ENCODE results near the gene TALDO1.
"Not testable (repeated sequence)": the region's sequence is repeated elsewhere in the genome, so short reads cannot be mapped to it uniquely, and the experiment has no call there.

The TALDO1 gene

DNA sequence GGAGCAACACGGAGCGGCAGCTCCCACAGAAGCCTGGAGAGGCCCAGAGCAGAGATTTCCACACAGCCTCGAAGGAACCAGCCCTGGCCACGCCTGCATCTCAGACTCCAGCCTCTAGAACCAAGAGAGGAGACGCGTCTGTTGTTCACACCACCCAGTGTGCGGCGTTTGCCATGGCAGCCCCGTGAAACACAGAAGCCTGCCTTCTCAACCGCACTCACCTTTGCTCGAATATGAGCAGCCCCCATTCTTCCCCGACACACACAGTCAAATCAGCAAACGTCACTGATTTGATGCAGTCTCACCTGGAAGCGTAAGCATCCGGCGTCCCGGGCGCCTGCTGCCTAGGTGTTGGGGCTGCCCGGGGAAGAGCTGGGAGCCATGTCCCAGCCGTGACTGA lies 14.2 kb upstream of the TALDO1 start:
- Histone ChIP-seq H3K9ac (no peak overlapping the region), H3K4me1 (no peaks in the 10 kb centered on the region), H3K4me3 (ENCODE audit: low read depth, low read length) (no peak overlapping the region), H3K4me2 (ENCODE audit: low read length) (no peak overlapping the region), H2AFZ (no peak overlapping the region), H3K27ac (no peak overlapping the region), H3K9me3 (ENCODE audit: control insufficient read depth, low read length) (no peaks in the 10 kb centered on the region), H3K79me2 (no peaks in the 10 kb centered on the region), H3K36me3 (ENCODE audit: control insufficient read depth, insufficient read depth, low read length) (no peaks in the 10 kb centered on the region), H3K27me3 (ENCODE audit: control insufficient read depth, insufficient read depth, low read length) (no peaks in the 10 kb centered on the region)
- TF ChIP-seq, protein P1, sequence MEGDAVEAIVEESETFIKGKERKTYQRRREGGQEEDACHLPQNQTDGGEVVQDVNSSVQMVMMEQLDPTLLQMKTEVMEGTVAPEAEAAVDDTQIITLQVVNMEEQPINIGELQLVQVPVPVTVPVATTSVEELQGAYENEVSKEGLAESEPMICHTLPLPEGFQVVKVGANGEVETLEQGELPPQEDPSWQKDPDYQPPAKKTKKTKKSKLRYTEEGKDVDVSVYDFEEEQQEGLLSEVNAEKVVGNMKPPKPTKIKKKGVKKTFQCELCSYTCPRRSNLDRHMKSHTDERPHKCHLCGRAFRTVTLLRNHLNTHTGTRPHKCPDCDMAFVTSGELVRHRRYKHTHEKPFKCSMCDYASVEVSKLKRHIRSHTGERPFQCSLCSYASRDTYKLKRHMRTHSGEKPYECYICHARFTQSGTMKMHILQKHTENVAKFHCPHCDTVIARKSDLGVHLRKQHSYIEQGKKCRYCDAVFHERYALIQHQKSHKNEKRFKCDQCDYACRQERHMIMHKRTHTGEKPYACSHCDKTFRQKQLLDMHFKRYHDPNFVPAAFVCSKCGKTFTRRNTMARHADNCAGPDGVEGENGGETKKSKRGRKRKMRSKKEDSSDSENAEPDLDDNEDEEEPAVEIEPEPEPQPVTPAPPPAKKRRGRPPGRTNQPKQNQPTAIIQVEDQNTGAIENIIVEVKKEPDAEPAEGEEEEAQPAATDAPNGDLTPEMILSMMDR (IDR thresholded peaks at IDR 0.05), result no peak

DNA sequence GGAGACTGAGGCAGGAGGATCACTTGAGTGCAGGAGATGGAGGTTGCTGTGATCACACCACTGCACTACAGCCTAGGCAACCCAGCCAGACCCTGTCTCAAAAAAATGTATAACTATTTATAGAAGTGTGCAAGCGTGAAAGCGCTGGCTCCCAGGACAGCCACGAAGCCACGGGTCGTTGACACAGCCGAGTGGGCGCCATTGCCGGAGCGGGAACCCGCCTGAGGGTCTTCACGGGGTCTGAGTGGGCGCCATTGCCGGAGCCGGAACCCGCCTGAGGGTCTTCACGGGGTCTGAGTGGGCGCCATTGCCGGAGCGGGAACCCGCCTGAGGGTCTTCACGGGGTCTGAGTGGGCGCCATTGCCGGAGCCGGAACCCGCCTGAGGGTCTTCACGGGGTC lies 12.7 kb upstream of the TALDO1 start:
- not testable (repeated sequence) for H3K36me3 ChIP-seq (ENCODE audit: control insufficient read depth, insufficient read depth, low read length); H3K27me3 ChIP-seq (ENCODE audit: control insufficient read depth, insufficient read depth, low read length); H3K4me1 ChIP-seq; H3K9me3 ChIP-seq (ENCODE audit: control insufficient read depth, low read length); H3K4me3 ChIP-seq (ENCODE audit: low read depth, low read length); H3K9ac ChIP-seq; H3K27ac ChIP-seq; H3K79me2 ChIP-seq; H3K4me2 ChIP-seq (ENCODE audit: low read length); H2AFZ ChIP-seq

DNA sequence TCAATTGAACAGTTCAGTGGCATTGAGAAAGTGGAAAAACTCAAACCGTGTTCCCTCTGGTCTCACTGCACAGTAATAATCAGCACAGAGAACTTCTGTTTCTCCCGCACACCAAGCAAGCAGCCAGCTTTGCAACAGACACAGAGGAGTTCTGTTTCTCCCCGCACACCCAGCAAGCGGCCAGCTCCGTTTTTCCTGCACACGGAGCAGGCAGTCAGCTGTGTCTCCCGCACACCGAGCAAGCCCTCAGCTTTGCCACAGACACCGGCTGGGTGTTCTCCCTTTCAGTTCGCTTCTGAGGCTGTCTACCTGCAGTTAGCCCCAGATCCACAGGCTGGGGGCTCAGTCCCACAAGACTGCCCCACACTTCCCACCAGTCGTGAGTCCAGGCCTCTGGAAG lies 9.9 kb upstream of the TALDO1 start:
- Histone ChIP-seq H3K4me2 (ENCODE audit: low read length) (no peak overlapping the region), H3K9ac (no peak overlapping the region), H3K27me3 (ENCODE audit: control insufficient read depth, insufficient read depth, low read length) (no peaks in the 10 kb centered on the region), H3K4me3 (ENCODE audit: low read depth, low read length) (no peak overlapping the region), H2AFZ (no peak overlapping the region), H3K9me3 (ENCODE audit: control insufficient read depth, low read length) (no peaks in the 10 kb centered on the region), H3K36me3 (ENCODE audit: control insufficient read depth, insufficient read depth, low read length) (no peaks in the 10 kb centered on the region), H3K4me1 (no peaks in the 10 kb centered on the region), H3K79me2 (no peaks in the 10 kb centered on the region), H3K27ac (no peak overlapping the region)
- TF ChIP-seq, protein P1 (IDR thresholded peaks at IDR 0.05), result no peak

DNA sequence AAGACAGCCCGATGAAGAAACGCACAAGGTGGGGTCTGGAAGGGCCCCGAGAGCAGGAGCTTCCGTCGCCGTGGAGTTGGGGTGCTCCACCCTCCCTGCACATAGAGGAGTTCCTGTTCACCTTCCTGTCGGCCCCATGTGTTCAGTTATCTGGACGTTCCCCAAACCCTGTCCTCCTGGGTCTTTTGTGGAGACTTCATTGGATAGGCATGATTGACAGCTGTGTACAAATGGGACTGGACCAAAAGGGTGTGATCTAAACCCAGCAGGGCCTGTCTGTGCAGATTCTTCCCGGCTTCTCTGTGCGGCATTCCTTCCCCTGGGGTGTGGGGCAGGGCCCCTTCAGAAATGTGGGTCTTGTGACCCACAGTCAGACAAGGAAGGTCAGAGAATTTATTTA lies 9.4 kb upstream of the TALDO1 start:
- H3K79me2 ChIP-seq; H3K27ac ChIP-seq; H3K36me3 ChIP-seq (ENCODE audit: control insufficient read depth, insufficient read depth, low read length); H3K27me3 ChIP-seq (ENCODE audit: control insufficient read depth, insufficient read depth, low read length); H3K4me3 ChIP-seq (ENCODE audit: low read depth, low read length); H3K4me1 ChIP-seq; H2AFZ ChIP-seq; H3K9me3 ChIP-seq (ENCODE audit: control insufficient read depth, low read length); H3K9ac ChIP-seq; H3K4me2 ChIP-seq (ENCODE audit: low read length): not testable (repeated sequence)

DNA sequence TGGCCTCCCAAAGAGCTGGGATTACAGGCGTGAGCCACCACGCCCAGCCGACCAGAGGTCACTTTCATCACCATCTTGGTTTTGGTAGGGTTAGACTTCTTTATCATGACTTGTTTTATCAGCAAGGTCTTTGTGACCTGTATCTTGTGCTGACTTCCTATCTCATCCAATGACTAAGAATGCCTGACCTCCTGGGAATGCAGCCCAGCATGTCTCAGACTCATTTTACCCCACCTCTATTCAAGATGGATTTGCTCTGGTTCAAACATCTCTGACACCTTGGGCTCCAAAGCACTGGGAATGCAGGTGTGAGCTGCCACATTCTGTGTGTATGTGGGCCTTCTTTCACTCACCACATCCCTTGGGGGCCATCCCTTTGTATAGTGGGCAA lies 5.1 kb upstream of the TALDO1 start:
- Histone ChIP-seq H3K79me2 (no peaks in the 10 kb centered on the region), H3K9me3 (ENCODE audit: control insufficient read depth, low read length) (no peaks in the 10 kb centered on the region), H3K36me3 (ENCODE audit: control insufficient read depth, insufficient read depth, low read length) (no peaks in the 10 kb centered on the region), H2AFZ (no peak overlapping the region), H3K9ac (no peak overlapping the region), H3K4me2 (ENCODE audit: low read length) (no peak overlapping the region), H3K27me3 (ENCODE audit: control insufficient read depth, insufficient read depth, low read length) (no peaks in the 10 kb centered on the region), H3K4me1 (no peaks in the 10 kb centered on the region), H3K4me3 (ENCODE audit: low read depth, low read length) (no peak overlapping the region), H3K27ac (no peak overlapping the region)
- TF ChIP-seq, protein P1 (IDR thresholded peaks at IDR 0.05), result no peak

DNA sequence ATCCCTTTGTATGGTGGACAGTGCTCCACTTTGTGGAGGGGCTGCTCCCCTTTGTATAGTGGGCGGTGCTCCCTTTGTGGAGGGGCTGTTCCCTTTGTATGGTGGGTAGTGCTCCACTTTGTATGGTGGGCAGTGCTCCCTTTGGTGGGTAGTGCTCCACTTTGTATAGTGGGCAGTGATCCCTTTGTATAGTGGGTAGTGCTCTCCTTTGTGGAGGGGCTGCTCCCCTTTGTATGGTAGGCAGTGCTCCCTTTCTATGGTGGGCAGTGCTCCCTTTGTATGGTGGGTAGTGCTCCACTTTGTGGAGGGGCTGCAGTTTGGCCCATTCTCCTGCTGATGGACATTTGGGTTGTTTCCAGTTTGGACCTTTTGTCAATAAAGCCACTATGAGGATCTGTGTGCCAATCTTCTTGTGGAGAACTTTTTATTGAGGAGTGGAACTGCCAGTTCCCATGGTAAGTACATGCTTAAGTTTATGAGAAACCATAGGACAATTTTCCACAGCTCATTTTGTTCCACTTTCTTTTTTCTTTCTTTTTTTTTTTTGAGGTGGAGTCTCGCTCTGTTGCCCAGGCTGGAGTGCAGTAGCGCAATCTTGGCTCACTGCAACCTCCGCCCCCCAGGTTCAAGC lies 4.6 kb upstream of the TALDO1 start:
- TF ChIP-seq, protein P1 (IDR thresholded peaks at IDR 0.05), result no peak
- H3K9me3 ChIP-seq (ENCODE audit: control insufficient read depth, low read length), result no peaks in the 10 kb centered on the region
- no peak overlapping the region for H2AFZ ChIP-seq

More for the DNA sequence above, 4.6 kb upstream of the TALDO1 start:
- Histone ChIP-seq H3K79me2 (no peaks in the 10 kb centered on the region), H3K4me2 (ENCODE audit: low read length) (no peak overlapping the region), H3K4me3 (ENCODE audit: low read depth, low read length) (no peak overlapping the region), H3K27me3 (ENCODE audit: control insufficient read depth, insufficient read depth, low read length) (no peaks in the 10 kb centered on the region), H3K36me3 (ENCODE audit: control insufficient read depth, insufficient read depth, low read length) (no peaks in the 10 kb centered on the region), H3K4me1 (no peaks in the 10 kb centered on the region), H3K27ac (no peak overlapping the region), H3K9ac (no peak overlapping the region)
